Fibroblast of upper back skin (primary cell): ENCODE data around the gene DLX3.

ENCODE experiments used
- DNase-seq: peaks from one replicate; pipeline ENCODE4 v3.0.0-alpha.2; 2013

The DLX3 gene

GRCh38 chr17:49952209-49952911 is 42.7 kb downstream of the DLX3 start:
- DNase-seq = peak; percentile 44

- DNase-seq = no peak
Measured at GRCh38 chr17:49951362-49952082, 43.5 kb downstream of the DLX3 start.

- no peak for DNase-seq
Measured at GRCh38 chr17:49949634-49950033, 45.4 kb downstream of the DLX3 start.

GRCh38 chr17:49946964-49947584 is 48.0 kb downstream of the DLX3 start:
- DNase-seq = no peak

- no peak for DNase-seq
Measured at GRCh38 chr17:49946208-49946607, 48.8 kb downstream of the DLX3 start.

- DNase-seq = no peak
Measured at GRCh38 chr17:49944273-49944870, 50.7 kb downstream of the DLX3 start.

- no peak for DNase-seq
Measured at GRCh38 chr17:49942947-49943346, 52.1 kb downstream of the DLX3 start.

GRCh38 chr17:49941427-49941826 is 53.6 kb downstream of the DLX3 start:
- no peak for DNase-seq
